Stimulated activated naive CD8-positive, alpha-beta T cell treated with anti-CD3 and anti-CD28 coated beads, Interleukin-15, amount 100 ng/mL, for 72 hours (primary cell): ENCODE data around the gene HTD2.

Experiments used
- ATAC-seq: fragments of 150-1000 bp; cut with Tn5 transposase; 2 replicates; pipeline ENCODE4 v1.10.0; 2021; ENCODE audit warnings: mild to moderate bottlenecking, moderate library complexity
- DNase-seq, 2 donors: peaks; one replicate each; pipeline ENCODE4 v3.0.0; 2021 to 2022
- H3K27ac Mint-ChIP-seq, 2 donors: one replicate each; pipeline ENCODE4 v1.8.0; 2022; ENCODE audit warnings: mild to moderate bottlenecking in 2 of 2, mixed read lengths in 2 of 2, moderate library complexity in 2 of 2
- H3K27me3 Mint-ChIP-seq: one replicate; pipeline ENCODE4 v1.8.0; 2022; ENCODE audit warnings: mixed read lengths
- H3K4me1 Mint-ChIP-seq: one replicate; pipeline ENCODE4 v1.8.0; 2022; ENCODE audit warnings: mild to moderate bottlenecking, mixed read lengths
- H3K4me3 Mint-ChIP-seq, 2 donors: one replicate each; pipeline ENCODE4 v1.8.0; 2022; ENCODE audit warnings: mild to moderate bottlenecking in 2 of 2, mixed read lengths in 2 of 2, moderate library complexity in 1 of 2
- H3K9me3 Mint-ChIP-seq, 2 donors: one replicate each; pipeline ENCODE4 v1.8.0; 2022; ENCODE audit warnings: mixed read lengths in 2 of 2

HTD2 gene

GRCh38 chr3:58321791-58322190 is 15.5 kb downstream of the HTD2 start:
- peaks cover 47% of the 10 kb centered on the region for H3K4me1 Mint-ChIP-seq
- H3K27ac Mint-ChIP-seq, result no peak overlapping the region
- DNase-seq, result no peak
- ATAC-seq, result no peak
- H3K9me3 Mint-ChIP-seq, result no peaks in the 10 kb centered on the region
- no peaks in the 10 kb centered on the region for H3K27me3 Mint-ChIP-seq
- no peak overlapping the region for H3K4me3 Mint-ChIP-seq

GRCh38 chr3:58322793-58323192 is 16.5 kb downstream of the HTD2 start:
- Mint-ChIP-seq H3K4me3 (no peak overlapping the region), H3K9me3 (no peaks in the 10 kb centered on the region), H3K4me1 (peaks cover 47% of the 10 kb centered on the region), H3K27ac (no peak overlapping the region), H3K27me3 (no peaks in the 10 kb centered on the region)
- DNase-seq, result no peak
- ATAC-seq, result no peak

- DNase-seq (no peak), ATAC-seq (peak; percentile 76)
- peak overlapping the region; percentile 96 for H3K27ac Mint-ChIP-seq
- H3K27me3 Mint-ChIP-seq, result no peaks in the 10 kb centered on the region
- peak overlapping the region; percentile 54 to 67 for H3K4me3 Mint-ChIP-seq
- H3K4me1 Mint-ChIP-seq, result peaks cover 47% of the 10 kb centered on the region
- no peaks in the 10 kb centered on the region for H3K9me3 Mint-ChIP-seq
Measured at GRCh38 chr3:58323529-58324390, 17.4 kb downstream of the HTD2 start.

- peak in 1 of 2 donors; percentile 21 for DNase-seq
- Mint-ChIP-seq H3K4me1 (peaks cover 47% of the 10 kb centered on the region), H3K27ac (peak overlapping the region; percentile 96), H3K4me3 (peak overlapping the region; percentile 54 to 67), H3K27me3 (no peaks in the 10 kb centered on the region), H3K9me3 (no peaks in the 10 kb centered on the region)
- peak; percentile 88 for ATAC-seq
Measured at GRCh38 chr3:58324391-58325390, 18.4 kb downstream of the HTD2 start.

GRCh38 chr3:58325525-58325992 is 19.2 kb downstream of the HTD2 start:
- no peaks in the 10 kb centered on the region for H3K27me3 Mint-ChIP-seq
- H3K4me1 Mint-ChIP-seq, result peaks cover 47% of the 10 kb centered on the region
- H3K4me3 Mint-ChIP-seq, result peak overlapping the region; percentile 31 to 44
- H3K9me3 Mint-ChIP-seq, result no peaks in the 10 kb centered on the region
- DNase-seq (no peak), ATAC-seq (no peak)
- peak overlapping the region; percentile 94 to 96 for H3K27ac Mint-ChIP-seq

- no peak for ATAC-seq
- no peak overlapping the region for H3K4me3 Mint-ChIP-seq
- peaks cover 46% of the 10 kb centered on the region for H3K4me1 Mint-ChIP-seq
- H3K27me3 Mint-ChIP-seq, result no peaks in the 10 kb centered on the region
- H3K27ac Mint-ChIP-seq, result peak overlapping the region; percentile 56 to 87
- H3K9me3 Mint-ChIP-seq, result no peaks in the 10 kb centered on the region
- DNase-seq, result no peak
Measured at GRCh38 chr3:58326267-58326900, 20.1 kb downstream of the HTD2 start.

- Mint-ChIP-seq H3K4me1 (peaks cover 47% of the 10 kb centered on the region), H3K27ac (peak overlapping the region in 1 of 2 donors; percentile 49), H3K9me3 (no peaks in the 10 kb centered on the region), H3K4me3 (no peak overlapping the region), H3K27me3 (no peaks in the 10 kb centered on the region)
- ATAC-seq, result no peak
- no peak for DNase-seq
Measured at GRCh38 chr3:58329150-58329921, 23.0 kb downstream of the HTD2 start.

GRCh38 chr3:58329922-58330413 is 23.6 kb downstream of the HTD2 start:
- DNase-seq (no peak), ATAC-seq (no peak)
- H3K4me3 Mint-ChIP-seq, result no peak overlapping the region
- no peaks in the 10 kb centered on the region for H3K9me3 Mint-ChIP-seq
- peak overlapping the region in 1 of 2 donors; percentile 49 for H3K27ac Mint-ChIP-seq
- no peaks in the 10 kb centered on the region for H3K27me3 Mint-ChIP-seq
- peaks cover 47% of the 10 kb centered on the region for H3K4me1 Mint-ChIP-seq

- Mint-ChIP-seq H3K9me3 (no peaks in the 10 kb centered on the region), H3K27ac (peak overlapping the region in 1 of 2 donors; percentile 65), H3K27me3 (no peaks in the 10 kb centered on the region), H3K4me1 (peaks cover 47% of the 10 kb centered on the region), H3K4me3 (peak overlapping the region; percentile 79 to 80)
- ATAC-seq (no peak), DNase-seq (no peak)
Measured at GRCh38 chr3:58331593-58332152, 25.4 kb downstream of the HTD2 start.

- ATAC-seq, result peak; percentile 94
- DNase-seq, result peak; percentile 84 to 88
- H3K4me3 Mint-ChIP-seq, result peak within 1 kb of the TSS; percentile 97 to 99
Measured at GRCh38 chr3:58332575-58333188, 26.4 kb downstream of the HTD2 start, which contains the start of gene PXK. Gene PXK (plus strand): TSS chr3:58332892. CDS start chr3:58332989, 97 bp downstream.

GRCh38 chr3:58333206-58334012 is 27.1 kb downstream of the HTD2 start:
- H3K4me3 Mint-ChIP-seq, result peak overlapping the region; percentile 97 to 99
- DNase-seq, result peak; percentile 26 to 35
- H3K4me1 Mint-ChIP-seq, result peaks cover 46% of the 10 kb centered on the region
- H3K27me3 Mint-ChIP-seq, result no peaks in the 10 kb centered on the region
- peak overlapping the region; percentile 90 to 94 for H3K27ac Mint-ChIP-seq
- no peaks in the 10 kb centered on the region for H3K9me3 Mint-ChIP-seq
- ATAC-seq, result peak; percentile 51

More at GRCh38 chr3:58332575-58333188, 26.4 kb downstream of the HTD2 start, which contains the start of gene PXK:
- Mint-ChIP-seq H3K27me3 (no peaks in the 10 kb centered on the region), H3K4me1 (peaks cover 46% of the 10 kb centered on the region), H3K9me3 (no peaks in the 10 kb centered on the region), H3K27ac (peak within 1 kb of the TSS; percentile 90 to 94)

GRCh38 chr3:58334013-58334321 is 27.6 kb downstream of the HTD2 start:
- no peak for ATAC-seq
- Mint-ChIP-seq H3K4me1 (peaks cover 46% of the 10 kb centered on the region), H3K4me3 (peak overlapping the region; percentile 97 to 99), H3K27me3 (no peaks in the 10 kb centered on the region), H3K27ac (peak overlapping the region; percentile 90 to 94), H3K9me3 (no peaks in the 10 kb centered on the region)
- no peak for DNase-seq

GRCh38 chr3:58334506-58334884 is 28.2 kb downstream of the HTD2 start:
- peaks cover 46% of the 10 kb centered on the region for H3K4me1 Mint-ChIP-seq

More at GRCh38 chr3:58334506-58334884, 28.2 kb downstream of the HTD2 start:
- Mint-ChIP-seq H3K27me3 (no peaks in the 10 kb centered on the region), H3K4me3 (peak overlapping the region; percentile 97 to 99), H3K9me3 (no peaks in the 10 kb centered on the region), H3K27ac (peak overlapping the region; percentile 100)
- DNase-seq (no peak), ATAC-seq (no peak)
